Kidney epithelial cell (primary cell): ENCODE results near the gene PIAS1. TPM values are rescaled to one million over a fixed set of nuclear protein-coding genes. Genes with fewer than 3 reads are reported as not detected.

ENCODE experiments used
- DNase-seq: peaks from one replicate; pipeline ENCODE4 v3.0.0-alpha.2; 2010; ENCODE audit warnings: low read depth
- H3K27me3 ChIP-seq: 2 replicates; pipeline ENCODE4 v1.6.0; 2011; ENCODE audit warnings: low read length; ENCODE audit not compliant: control insufficient read depth, insufficient read depth
- H3K36me3 ChIP-seq: 2 replicates; pipeline ENCODE4 v1.5.1; 2011; ENCODE audit warnings: low read length; ENCODE audit not compliant: control insufficient read depth, insufficient read depth
- H3K4me3 ChIP-seq: 2 replicates; pipeline ENCODE4 v1.5.1; 2011; ENCODE audit warnings: low read depth, mild to moderate bottlenecking, control low read depth, low read length
- CTCF ChIP-seq: IDR thresholded peaks from 2 replicates; pipeline ENCODE4 v1.5.1; 2011; ENCODE audit warnings: mild to moderate bottlenecking, moderate library complexity, low read length, control low read depth, inconsistent platforms; ENCODE audit not compliant: insufficient read depth, poor library complexity, severe bottlenecking
- total RNA-seq: library from RNA; depleted of rRNA; stranded (reverse); fragments of >200 nt; gene quantifications from 2 replicates; pipeline ENCODE4 v1.2.3, GENCODE V29; 2015

Gene PIAS1
- total RNA-seq, 1 donor from 2014 or later, result 8.6 TPM

- peaks cover 3% of the 10 kb centered on the region for H3K27me3 ChIP-seq
- H3K4me3 ChIP-seq, result no peak overlapping the region
- TF ChIP-seq CTCF, result no peak
- no peak for DNase-seq
- no peaks in the 10 kb centered on the region for H3K36me3 ChIP-seq
Measured at GRCh38 chr15:68023307-68024101, 30.6 kb upstream of the PIAS1 start.

GRCh38 chr15:68025835-68026424 is 28.2 kb upstream of the PIAS1 start:
- H3K36me3 ChIP-seq, result no peaks in the 10 kb centered on the region
- no peak for TF ChIP-seq CTCF
- peaks cover 3% of the 10 kb centered on the region for H3K27me3 ChIP-seq
- no peak for DNase-seq
- H3K4me3 ChIP-seq, result no peak overlapping the region

DNA sequence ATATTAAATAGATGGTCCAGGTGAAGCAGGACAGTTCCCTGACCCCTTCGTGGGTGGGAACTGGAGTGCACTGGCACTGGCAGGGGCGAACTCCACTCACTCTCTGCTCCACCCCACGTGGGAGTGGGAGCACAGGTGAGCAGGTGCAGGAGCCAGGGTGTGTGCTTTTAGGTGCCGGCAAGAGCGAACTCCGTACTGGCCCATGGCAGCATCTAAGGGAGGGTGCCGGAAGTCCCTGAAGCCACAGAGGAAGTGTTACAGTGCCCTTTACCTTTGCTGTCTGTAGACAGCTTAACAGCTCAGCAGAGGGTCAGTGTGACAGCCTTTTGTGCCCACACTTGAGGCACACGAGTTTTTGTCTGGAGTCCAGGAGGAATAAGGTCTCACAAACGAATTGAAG is 26.7 kb upstream of the PIAS1 start:
- DNase-seq, result no peak
- Histone ChIP-seq H3K27me3 (peaks cover 5% of the 10 kb centered on the region), H3K4me3 (no peak overlapping the region), H3K36me3 (no peaks in the 10 kb centered on the region)
- no peak for TF ChIP-seq CTCF

DNA sequence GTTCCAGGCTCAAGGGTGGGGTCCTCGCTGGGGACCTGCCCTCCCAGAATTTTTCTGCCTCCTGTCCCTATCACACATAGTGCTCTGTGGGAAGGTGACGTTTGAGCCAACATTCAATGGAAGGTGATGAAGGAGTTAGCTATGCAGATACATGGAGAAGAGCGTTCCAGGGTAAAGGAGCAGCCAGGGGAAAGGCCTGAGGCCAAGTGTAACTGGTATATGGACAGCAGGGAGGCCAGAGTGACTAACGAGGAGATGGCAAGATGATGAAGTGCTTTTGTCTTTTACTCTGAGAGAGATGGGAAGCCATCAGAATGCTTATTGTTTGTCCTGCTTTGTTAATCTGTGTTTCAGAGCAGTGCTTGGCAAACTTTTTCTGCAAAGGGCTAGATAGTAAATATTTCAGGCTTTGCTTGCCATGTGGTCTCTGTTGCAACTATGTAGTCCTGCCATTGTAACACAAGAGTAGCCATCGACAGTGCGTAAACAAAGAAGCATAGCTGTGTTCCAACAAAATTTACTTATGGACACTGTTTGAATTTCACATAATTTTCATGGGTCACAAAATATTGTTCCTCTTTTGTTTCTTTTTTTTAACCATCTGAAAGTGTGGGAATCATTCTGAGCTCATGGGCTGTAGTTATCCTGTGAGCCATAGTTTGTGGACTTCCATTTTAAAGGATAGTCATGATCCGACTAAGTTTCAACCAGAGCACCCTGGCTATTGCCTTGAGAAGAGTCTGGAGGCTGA is 25.8 kb upstream of the PIAS1 start:
- no peak for DNase-seq
- TF ChIP-seq CTCF, result no peak
- peaks cover 5% of the 10 kb centered on the region for H3K27me3 ChIP-seq
- H3K4me3 ChIP-seq, result no peak overlapping the region
- no peaks in the 10 kb centered on the region for H3K36me3 ChIP-seq

GRCh38 chr15:68028888-68029207 is 25.3 kb upstream of the PIAS1 start:
- no peak for DNase-seq
- TF ChIP-seq CTCF, result no peak

DNA sequence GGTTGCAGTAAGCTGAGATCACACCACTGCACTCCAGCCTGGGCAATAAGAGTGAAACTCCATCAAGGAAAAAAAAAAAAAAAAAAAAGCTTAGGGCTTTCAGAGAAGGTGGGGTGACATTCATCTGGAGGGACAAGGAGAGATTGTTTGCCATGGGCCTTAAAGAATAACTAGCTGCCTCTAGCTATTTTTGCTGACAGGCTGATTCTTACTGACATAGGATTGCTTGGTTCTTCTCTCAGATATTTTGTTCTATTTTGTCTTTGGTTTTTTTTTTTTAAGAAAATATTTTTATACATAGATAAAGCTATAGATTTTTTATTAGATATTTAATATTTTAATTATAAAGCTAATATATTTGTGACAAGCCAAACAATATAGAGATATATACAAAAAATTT is 24.2 kb upstream of the PIAS1 start:
- Histone ChIP-seq H3K27me3 (peaks cover 5% of the 10 kb centered on the region), H3K36me3 (no peaks in the 10 kb centered on the region), H3K4me3 (no peak overlapping the region)
- no peak for TF ChIP-seq CTCF
- no peak for DNase-seq

More at GRCh38 chr15:68028888-68029207, 25.3 kb upstream of the PIAS1 start:
- Histone ChIP-seq H3K27me3 (peaks cover 5% of the 10 kb centered on the region), H3K4me3 (no peak overlapping the region), H3K36me3 (no peaks in the 10 kb centered on the region)
